Testis (tissue), 2 donors: ENCODE measurements around the gene BSN.

Experiments used
- CTCF ChIP-seq, 3 experiments: fragments of 450-650 bp in 2 of 3; fragments of 200-600 bp in 1 of 3; sonication (generic) in 1 of 3; IDR thresholded peaks; one replicate each; pipeline ENCODE4 v1.5.1; 2016 to 2019; ENCODE audit warnings: antibody characterized with exemption in 3 of 3, mild to moderate bottlenecking in 2 of 3, moderate library complexity in 1 of 3
- POLR2A ChIP-seq: fragments of 450-650 bp; IDR thresholded peaks from one replicate; pipeline ENCODE4 v1.6.1; 2017; ENCODE audit warnings: antibody characterized with exemption, mild to moderate bottlenecking, moderate library complexity

- no peak for TF ChIP-seq CTCF (IDR thresholded peaks at IDR 0.05)
- no peak for TF ChIP-seq POLR2A
Observed at GRCh38 chr3:49533031-49533430, 21.2 kb upstream of the BSN start.
